ENCODE data around the gene HSD17B14. TPM values are rescaled to one million over a fixed set of nuclear protein-coding genes. Genes with fewer than 3 reads are reported as not detected.
"Not testable (repeated sequence)": the region's sequence is repeated elsewhere in the genome, so short reads cannot be mapped to it uniquely, and the experiment has no call there.

Gene HSD17B14
- total RNA-seq (27.5 and 43.1 TPM in 2 replicates), polyA plus RNA-seq (31.7 and 35.1 TPM in 2 replicates)

GRCh38 chr19:48836089-48837017, at the start of gene HSD17B14:
Gene HSD17B14 (minus strand): TSS chr19:48836491. CDS start chr19:48836411, 80 bp downstream.
- Histone ChIP-seq H3K4me3 (peak within 1 kb of the TSS; percentile 37), H3K9me3 (ENCODE audit: low read depth) (no peaks in the 10 kb centered on the region), H3K36me3 (no peaks in the 10 kb centered on the region), H3K4me1 (ENCODE audit: low read depth) (no peaks in the 10 kb centered on the region), H3K27me3 (no peaks in the 10 kb centered on the region), H3K27ac (peak within 1 kb of the TSS; percentile 87)
- TF ChIP-seq CTCF (IDR thresholded peaks at IDR 0.05; ENCODE audit: low read depth, low read length): no peak
- peak; percentile 66 to 68 for DNase-seq (ENCODE audit: low read depth in 1 of 2, low spot score in 1 of 2)

- H3K36me3 ChIP-seq: no peaks in the 10 kb centered on the region
- H3K27me3 ChIP-seq: no peaks in the 10 kb centered on the region
- no peak overlapping the region for H3K4me3 ChIP-seq
- no peak for TF ChIP-seq CTCF (IDR thresholded peaks at IDR 0.05; ENCODE audit: low read depth, low read length)
- no peak for DNase-seq (ENCODE audit: low read depth in 1 of 2, low spot score in 1 of 2)
- no peak overlapping the region for H3K27ac ChIP-seq
- no peaks in the 10 kb centered on the region for H3K9me3 ChIP-seq (ENCODE audit: low read depth)
- H3K4me1 ChIP-seq (ENCODE audit: low read depth): peaks cover 1% of the 10 kb centered on the region
Observed at GRCh38 chr19:48883726-48884125, 47.4 kb upstream of the HSD17B14 start.

- peak in 1 of 2 donors; percentile 36 for DNase-seq (ENCODE audit: low read depth in 1 of 2, low spot score in 1 of 2)
- TF ChIP-seq CTCF (IDR thresholded peaks at IDR 0.05; ENCODE audit: low read depth, low read length): no peak
- H3K9me3 ChIP-seq (ENCODE audit: low read depth): no peaks in the 10 kb centered on the region
- no peaks in the 10 kb centered on the region for H3K36me3 ChIP-seq
- peaks cover 6% of the 10 kb centered on the region for H3K4me1 ChIP-seq (ENCODE audit: low read depth)
- no peaks in the 10 kb centered on the region for H3K27me3 ChIP-seq
- no peak overlapping the region for H3K4me3 ChIP-seq
- no peak overlapping the region for H3K27ac ChIP-seq
Observed at GRCh38 chr19:48881741-48882657, 45.7 kb upstream of the HSD17B14 start.

- H3K36me3 ChIP-seq; DNase-seq (ENCODE audit: low read depth in 1 of 2, low spot score in 1 of 2); H3K9me3 ChIP-seq (ENCODE audit: low read depth); H3K4me3 ChIP-seq; H3K27me3 ChIP-seq; H3K27ac ChIP-seq: not testable (repeated sequence)
- H3K4me1 ChIP-seq (ENCODE audit: low read depth): peaks cover 24% of the 10 kb centered on the region
Observed at GRCh38 chr19:48879696-48880095, 43.4 kb upstream of the HSD17B14 start.

GRCh38 chr19:48879025-48879637, 42.8 kb upstream of the HSD17B14 start:
- Histone ChIP-seq H3K36me3 (peaks cover 4% of the 10 kb centered on the region), H3K4me3 (no peak overlapping the region), H3K27ac (peak overlapping the region; percentile 22), H3K27me3 (no peaks in the 10 kb centered on the region), H3K4me1 (ENCODE audit: low read depth) (peaks cover 29% of the 10 kb centered on the region), H3K9me3 (ENCODE audit: low read depth) (no peaks in the 10 kb centered on the region)
- no peak for TF ChIP-seq CTCF (IDR thresholded peaks at IDR 0.05; ENCODE audit: low read depth, low read length)
- no peak for DNase-seq (ENCODE audit: low read depth in 1 of 2, low spot score in 1 of 2)
